HCT116 (cell line): ENCODE measurements around the gene ELMO2. TPM values are rescaled to one million over a fixed set of nuclear protein-coding genes. Genes with fewer than 3 reads are reported as not detected.

Source experiments
- ATAC-seq: fragments of 200-7000 bp; cut with Tn5 transposase; 2 replicates; pipeline ENCODE4 v1.9.1; 2020; ENCODE audit warnings: mild to moderate bottlenecking, moderate library complexity
- BruUV-seq: library from RNA; stranded (reverse); fragments of 400-500 nt; replicated peaks from 2 replicates; lab custom pipeline; 2021; lab: Mats Ljungman, UMichigan
- CTCF ChIA-PET: fragments of 300-600 bp; sonication (Branson Sonifier 250); formaldehyde crosslinking; loops from one replicate; lab custom pipeline; 2021; ENCODE audit warnings: antibody characterized with exemption; lab: Charles Lee
- POLR2A ChIA-PET: fragments of 300-600, 350-600 bp; sonication (Branson Sonifier 250); formaldehyde crosslinking; loops from one replicate; lab custom pipeline; 2021; ENCODE audit warnings: antibody characterized with exemption; lab: Charles Lee
- RAD21 ChIA-PET, 2 experiments: fragments of 300-600 bp; sonication (Branson Sonifier 250); formaldehyde crosslinking; loops; one replicate each; lab custom pipeline; 2023; ENCODE audit warnings: low total read pairs in 2 of 2; ENCODE audit not compliant: uncharacterized antibody in 2 of 2, unreplicated experiment in 2 of 2, low non-redundant PET in 1 of 2; lab: Charles Lee
- DNase-seq: peaks from one replicate; pipeline ENCODE4 v3.0.0-alpha.2; 2010; ENCODE audit warnings: low read depth, low spot score
- H2AFZ ChIP-seq: fragments of 200-600 bp; shearing (Covaris generic), sonication (generic); 2 replicates; pipeline ENCODE4 v1.6.1; 2017; ENCODE audit warnings: low read depth, mixed run types, mixed read lengths, antibody characterized with exemption, low read length; ENCODE audit not compliant: poor library complexity, severe bottlenecking
- H3K27ac ChIP-seq: 2 replicates; pipeline ENCODE4 v1.5.1; 2012; ENCODE audit warnings: low read depth, low read length
- H3K27me3 ChIP-seq: fragments of 200-600 bp; sonication (generic); 2 replicates; pipeline ENCODE4 v1.6.1; 2016; ENCODE audit warnings: mixed run types, low read length, mixed read lengths; ENCODE audit not compliant: insufficient read depth
- H3K36me3 ChIP-seq, 2 experiments: fragments of 200-500 bp in 1 of 2; fragments of 200-600 bp in 1 of 2; sonication (Bioruptor generic) in 1 of 2; sonication (generic) in 1 of 2; 2 replicates each; pipeline versions ENCODE4 v1.5.1 to v1.6.1; 2014 to 2016; ENCODE audit warnings: low read length in 2 of 2, inconsistent platforms in 1 of 2, mixed read lengths in 1 of 2, mixed run types in 1 of 2; ENCODE audit not compliant: insufficient read depth in 2 of 2, control insufficient read depth in 1 of 2
- H3K4me1 ChIP-seq, 2 experiments: fragments of 200-600 bp in 1 of 2; sonication (generic) in 1 of 2; 2 replicates each; pipeline versions ENCODE4 v1.5.1 to v1.6.1; 2012 to 2017; ENCODE audit warnings: low read length in 2 of 2, inconsistent platforms in 1 of 2, mild to moderate bottlenecking in 1 of 2, mixed read lengths in 1 of 2, mixed run types in 1 of 2, moderate library complexity in 1 of 2; ENCODE audit not compliant: insufficient read depth in 2 of 2, control insufficient read depth in 1 of 2
- H3K4me2 ChIP-seq: fragments of 200-600 bp; sonication (generic); 2 replicates; pipeline ENCODE4 v1.6.1; 2017; ENCODE audit warnings: mixed run types, low read length, mixed read lengths
- H3K4me3 ChIP-seq, 2 experiments: fragments of 200-600 bp in 1 of 2; sonication (generic) in 1 of 2; replicated peaks in 1 of 2; 2 replicates each; pipeline ENCODE4 v1.5.1; 2011 to 2016; ENCODE audit warnings: low read length in 2 of 2, control low read depth in 1 of 2, low read depth in 1 of 2, mild to moderate bottlenecking in 1 of 2, mixed read lengths in 1 of 2, mixed run types in 1 of 2
- H3K79me2 ChIP-seq: fragments of 200-600 bp; sonication (generic); 2 replicates; pipeline ENCODE4 v1.6.1; 2017; ENCODE audit warnings: mild to moderate bottlenecking, mixed run types, low read length, moderate library complexity, mixed read lengths; ENCODE audit not compliant: insufficient read depth
- H3K9ac ChIP-seq: fragments of 200-600 bp; sonication (generic); 2 replicates; pipeline ENCODE4 v1.6.1; 2016; ENCODE audit warnings: low read length, mixed read lengths
- H3K9me2 ChIP-seq: fragments of 200-600 bp; sonication (generic), shearing (Covaris generic); 2 replicates; pipeline ENCODE4 v1.6.1; 2017; ENCODE audit warnings: mixed run types, mild to moderate bottlenecking, moderate library complexity; ENCODE audit not compliant: insufficient read depth
- H3K9me3 ChIP-seq, 2 experiments: fragments of 200-500 bp in 1 of 2; fragments of 200-600 bp in 1 of 2; sonication (Bioruptor generic) in 1 of 2; sonication (generic) in 1 of 2; 2 replicates each; pipeline ENCODE4 v1.6.1; 2014 to 2017; ENCODE audit warnings: low read length in 2 of 2, mixed read lengths in 2 of 2, inconsistent platforms in 1 of 2, low read depth in 1 of 2, mild to moderate bottlenecking in 1 of 2, mixed run types in 1 of 2, moderate library complexity in 1 of 2; ENCODE audit not compliant: control insufficient read depth in 1 of 2, insufficient read depth in 1 of 2
- H4K20me1 ChIP-seq: fragments of 200-600 bp; sonication (generic), shearing (Covaris generic); 2 replicates; pipeline ENCODE4 v1.6.1; 2017; ENCODE audit warnings: mixed run types, mild to moderate bottlenecking, moderate library complexity; ENCODE audit not compliant: insufficient read depth
- POLR2A ChIP-seq: IDR thresholded peaks from 2 replicates; pipeline ENCODE4 v1.7.0; 2011; ENCODE audit warnings: borderline replicate concordance; ENCODE audit not compliant: insufficient read depth, insufficient read length; ENCODE audit errors: extremely low read depth
- TCF7L2 ChIP-seq: IDR thresholded peaks from 2 replicates; pipeline ENCODE4 v1.7.0; 2011; ENCODE audit warnings: borderline replicate concordance, inconsistent platforms; ENCODE audit not compliant: insufficient read depth, insufficient read length; ENCODE audit errors: extremely low read depth
- ZFX ChIP-seq: fragments of 450-650 bp; IDR thresholded peaks from 2 replicates; pipeline ENCODE4 v1.6.1; 2017
- intact Hi-C: fragments of 100-400 bp; cut with micrococcal nuclease; formaldehyde crosslinking; loops from 2 replicates; pipeline ENCODE4 v1.10.0; 2022
- total RNA-seq: library from RNA; stranded (reverse); gene quantifications from one replicate; pipeline ENCODE4 v1.2.1, GENCODE V29; 2021; ENCODE audit not compliant: unreplicated experiment
- TF ChIP-seq, protein P1 (sequence below): IDR thresholded peaks from 2 replicates; pipeline ENCODE4 v1.6.1; 2012; ENCODE audit warnings: low read depth
- TF ChIP-seq, protein P2 (sequence below): IDR thresholded peaks from 2 replicates; pipeline ENCODE4 v1.6.1; 2012

The ELMO2 gene
- total RNA-seq, 1 experiment from 2014 or later, result 22.9 TPM

DNA sequence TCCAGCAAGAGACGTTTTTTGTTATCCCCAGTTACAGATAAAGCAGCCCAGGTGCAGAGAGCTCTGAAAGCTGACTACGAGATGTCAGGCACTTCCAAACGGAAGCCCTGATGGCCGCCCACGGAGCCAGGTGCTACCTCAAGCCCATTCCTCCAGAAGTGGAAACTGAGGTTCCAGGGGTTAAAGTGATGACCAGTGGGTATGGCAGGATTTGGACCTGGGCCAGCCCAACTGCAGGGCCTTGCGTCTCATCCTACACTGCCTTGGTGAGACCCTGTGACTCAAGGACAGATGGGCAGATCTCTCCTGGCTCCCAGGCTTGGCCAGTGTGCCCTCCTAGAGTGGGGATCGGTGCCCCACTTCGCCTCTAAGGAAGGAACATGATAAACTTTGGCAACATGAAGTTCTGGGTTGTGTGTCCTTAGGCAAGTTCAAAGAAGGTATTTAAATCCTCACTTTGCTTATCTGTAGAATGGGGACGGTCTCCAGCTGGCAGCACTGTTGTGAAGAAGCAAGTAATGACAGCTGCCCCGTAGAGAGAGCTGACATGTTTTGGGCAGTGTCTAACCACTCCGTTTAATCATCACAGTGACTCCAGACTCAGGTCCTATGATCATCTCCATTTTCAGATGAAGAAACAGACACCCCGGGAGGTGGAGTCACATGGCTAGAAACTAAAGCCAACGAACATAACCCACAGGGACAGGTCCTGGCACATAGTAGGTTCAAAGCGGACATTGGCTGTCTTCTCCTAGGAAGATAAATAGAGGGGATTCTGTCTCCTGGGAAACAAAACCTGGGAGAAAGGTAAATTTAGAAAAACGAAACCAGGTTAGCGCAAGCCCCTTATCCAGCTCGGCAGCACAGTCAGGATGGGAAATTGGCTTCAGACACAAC is 63.7 kb downstream of the ELMO2 start (continued):
- TF ChIP-seq, protein P1, sequence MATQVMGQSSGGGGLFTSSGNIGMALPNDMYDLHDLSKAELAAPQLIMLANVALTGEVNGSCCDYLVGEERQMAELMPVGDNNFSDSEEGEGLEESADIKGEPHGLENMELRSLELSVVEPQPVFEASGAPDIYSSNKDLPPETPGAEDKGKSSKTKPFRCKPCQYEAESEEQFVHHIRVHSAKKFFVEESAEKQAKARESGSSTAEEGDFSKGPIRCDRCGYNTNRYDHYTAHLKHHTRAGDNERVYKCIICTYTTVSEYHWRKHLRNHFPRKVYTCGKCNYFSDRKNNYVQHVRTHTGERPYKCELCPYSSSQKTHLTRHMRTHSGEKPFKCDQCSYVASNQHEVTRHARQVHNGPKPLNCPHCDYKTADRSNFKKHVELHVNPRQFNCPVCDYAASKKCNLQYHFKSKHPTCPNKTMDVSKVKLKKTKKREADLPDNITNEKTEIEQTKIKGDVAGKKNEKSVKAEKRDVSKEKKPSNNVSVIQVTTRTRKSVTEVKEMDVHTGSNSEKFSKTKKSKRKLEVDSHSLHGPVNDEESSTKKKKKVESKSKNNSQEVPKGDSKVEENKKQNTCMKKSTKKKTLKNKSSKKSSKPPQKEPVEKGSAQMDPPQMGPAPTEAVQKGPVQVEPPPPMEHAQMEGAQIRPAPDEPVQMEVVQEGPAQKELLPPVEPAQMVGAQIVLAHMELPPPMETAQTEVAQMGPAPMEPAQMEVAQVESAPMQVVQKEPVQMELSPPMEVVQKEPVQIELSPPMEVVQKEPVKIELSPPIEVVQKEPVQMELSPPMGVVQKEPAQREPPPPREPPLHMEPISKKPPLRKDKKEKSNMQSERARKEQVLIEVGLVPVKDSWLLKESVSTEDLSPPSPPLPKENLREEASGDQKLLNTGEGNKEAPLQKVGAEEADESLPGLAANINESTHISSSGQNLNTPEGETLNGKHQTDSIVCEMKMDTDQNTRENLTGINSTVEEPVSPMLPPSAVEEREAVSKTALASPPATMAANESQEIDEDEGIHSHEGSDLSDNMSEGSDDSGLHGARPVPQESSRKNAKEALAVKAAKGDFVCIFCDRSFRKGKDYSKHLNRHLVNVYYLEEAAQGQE, result no peak
- no peak for TF ChIP-seq POLR2A
- TF ChIP-seq, all 23 proteins: peak for 0

DNA sequence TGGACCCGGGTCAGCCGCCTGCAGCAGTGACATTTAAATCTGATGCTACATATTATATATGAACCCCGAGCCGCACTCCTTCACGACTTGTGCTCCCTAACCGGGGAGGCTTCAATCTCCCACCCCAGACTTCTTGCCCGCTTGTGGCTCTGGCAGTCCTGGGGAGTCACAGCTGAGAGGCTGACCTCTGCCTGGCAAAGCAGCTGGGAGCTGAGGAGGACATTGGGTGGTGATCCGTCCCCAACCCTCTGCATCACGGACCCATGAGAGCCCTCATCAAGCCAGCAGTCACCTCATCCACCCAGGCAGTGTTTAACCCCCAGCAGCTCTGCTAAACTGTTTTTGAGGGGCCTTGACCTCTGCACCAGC is 64.4 kb downstream of the ELMO2 start:
- no peak overlapping the region for H3K4me2 ChIP-seq
- no peak overlapping the region for H3K4me3 ChIP-seq
- ATAC-seq, result no peak
- H3K9ac ChIP-seq, result no peak overlapping the region
- TF ChIP-seq TCF7L2 (no peak), ZFX (no peak)
- TF ChIP-seq, protein P2, sequence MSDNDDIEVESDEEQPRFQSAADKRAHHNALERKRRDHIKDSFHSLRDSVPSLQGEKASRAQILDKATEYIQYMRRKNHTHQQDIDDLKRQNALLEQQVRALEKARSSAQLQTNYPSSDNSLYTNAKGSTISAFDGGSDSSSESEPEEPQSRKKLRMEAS, result no peak
- no peak for DNase-seq
- ChIA-PET CTCF (no interaction called here), POLR2A (no interaction called here), RAD21 (no interaction called here)
- no peaks in the 10 kb centered on the region for H4K20me1 ChIP-seq
- intact Hi-C loops, result no loop called here
- no peak overlapping the region for H3K27ac ChIP-seq
- no peaks in the 10 kb centered on the region for H3K79me2 ChIP-seq
- H2AFZ ChIP-seq, result no peak overlapping the region
- no peaks in the 10 kb centered on the region for H3K9me3 ChIP-seq
- no peaks in the 10 kb centered on the region for H3K4me1 ChIP-seq
- no peaks in the 10 kb centered on the region for H3K9me2 ChIP-seq
- BruUV-seq, result no TSS peak
- H3K36me3 ChIP-seq, result no peaks in the 10 kb centered on the region
- peaks cover 27% of the 10 kb centered on the region; the same call in 1 of the 2 replicates for H3K27me3 ChIP-seq
